Testis (tissue), 2 donors: ENCODE results near the gene PARP8.

Source experiments
- CTCF ChIP-seq, 3 experiments: fragments of 450-650 bp in 2 of 3; fragments of 200-600 bp in 1 of 3; sonication (generic) in 1 of 3; IDR thresholded peaks; one replicate each; pipeline ENCODE4 v1.5.1; 2016 to 2019; ENCODE audit warnings: antibody characterized with exemption in 3 of 3, mild to moderate bottlenecking in 2 of 3, moderate library complexity in 1 of 3
- POLR2A ChIP-seq: fragments of 450-650 bp; IDR thresholded peaks from one replicate; pipeline ENCODE4 v1.6.1; 2017; ENCODE audit warnings: antibody characterized with exemption, mild to moderate bottlenecking, moderate library complexity

- TF ChIP-seq CTCF (IDR thresholded peaks at IDR 0.05) (no peak), POLR2A (no peak)
Measured at GRCh38 chr5:50655810-50656205, 10.6 kb upstream of the PARP8 start.
